Medulla oblongata (tissue), 1 donor: ENCODE measurements around the gene NOTUM.

Experiments used
- DNase-seq: peaks from one replicate; pipeline ENCODE4 v3.0.0-alpha.2; 2015; ENCODE audit errors: extremely low spot score

The NOTUM gene

GRCh38 chr17:81911277-81911961 is 49.6 kb downstream of the NOTUM start, which contains the start of gene PCYT2:
PCYT2 (minus strand) TSS chr17:81911399; CDS start chr17:81911355, 44 bp downstream.
- peak; percentile 94 for DNase-seq

- no peak for DNase-seq
Measured at GRCh38 chr17:81910840-81911276, 50.1 kb downstream of the NOTUM start.

GRCh38 chr17:81909966-81910839 is 50.8 kb downstream of the NOTUM start:
- no peak for DNase-seq

GRCh38 chr17:81909231-81909630 is 51.8 kb downstream of the NOTUM start:
- no peak for DNase-seq

- DNase-seq = no peak
Measured at GRCh38 chr17:81908793-81909192, 52.2 kb downstream of the NOTUM start.

GRCh38 chr17:81907219-81908145 is 53.5 kb downstream of the NOTUM start:
- DNase-seq = no peak

- DNase-seq = no peak
Measured at GRCh38 chr17:81906476-81907218, 54.3 kb downstream of the NOTUM start.

- no peak for DNase-seq
Measured at GRCh38 chr17:81905993-81906392, 55.0 kb downstream of the NOTUM start.

- DNase-seq = no peak
Measured at GRCh38 chr17:81905424-81905875, 55.5 kb downstream of the NOTUM start.

GRCh38 chr17:81904600-81905423 is 56.2 kb downstream of the NOTUM start:
- DNase-seq = no peak

- DNase-seq = no peak
Measured at GRCh38 chr17:81903896-81904599, 56.9 kb downstream of the NOTUM start.

GRCh38 chr17:81903415-81903831 is 57.6 kb downstream of the NOTUM start:
- no peak for DNase-seq

GRCh38 chr17:81902653-81903414 is 58.2 kb downstream of the NOTUM start:
- no peak for DNase-seq
